RWPE2 (cell line): ENCODE measurements around the gene ZBTB7B.
A peak's percentile ranks its signal among the peaks of the same experiment; 100 is the strongest.

ENCODE experiments used
- ATAC-seq: fragments of 200-7000 bp; cut with Tn5 transposase; 3 replicates; pipeline ENCODE4 v1.9.1; 2021; ENCODE audit warnings: low read depth
- DNase-seq: peaks from one replicate; pipeline ENCODE4 v3.0.0-alpha.2; 2020; ENCODE audit warnings: low spot score
- H3K27ac ChIP-seq: fragments of 450-650 bp; 2 replicates; pipeline ENCODE4 v1.5.1; 2017; ENCODE audit warnings: mild to moderate bottlenecking; ENCODE audit not compliant: poor library complexity, severe bottlenecking
- H3K27me3 ChIP-seq: fragments of 250-450 bp; sonication (Bioruptor Pico); 2 replicates; pipeline ENCODE4 v1.5.1; 2021; ENCODE audit warnings: mild to moderate bottlenecking, moderate library complexity; ENCODE audit not compliant: insufficient read depth, poor library complexity, severe bottlenecking
- H3K36me3 ChIP-seq: fragments of 250-450 bp; sonication (Bioruptor Pico); 2 replicates; pipeline ENCODE4 v1.5.1; 2020; ENCODE audit warnings: low read depth, mild to moderate bottlenecking, moderate library complexity
- H3K4me1 ChIP-seq: fragments of 250-450 bp; sonication (Bioruptor Pico); 2 replicates; pipeline ENCODE4 v1.5.1; 2021; ENCODE audit warnings: mild to moderate bottlenecking, moderate library complexity; ENCODE audit not compliant: insufficient read depth, poor library complexity, severe bottlenecking
- H3K4me3 ChIP-seq: fragments of 250-450 bp; sonication (Bioruptor Pico); 2 replicates; pipeline ENCODE4 v1.5.1; 2021; ENCODE audit warnings: mild to moderate bottlenecking, moderate library complexity; ENCODE audit not compliant: severe bottlenecking
- H3K9me3 ChIP-seq: fragments of 250-450 bp; sonication (Bioruptor Pico); 2 replicates; pipeline ENCODE4 v1.5.1; 2021; ENCODE audit warnings: mild to moderate bottlenecking, moderate library complexity; ENCODE audit not compliant: severe bottlenecking
- TF ChIP-seq, protein P1 (sequence below): fragments of 450-650 bp; IDR thresholded peaks from one replicate; pipeline ENCODE4 v1.5.1; 2017; ENCODE audit warnings: mild to moderate bottlenecking, moderate library complexity; ENCODE audit not compliant: poor library complexity, severe bottlenecking

Gene ZBTB7B

DNA sequence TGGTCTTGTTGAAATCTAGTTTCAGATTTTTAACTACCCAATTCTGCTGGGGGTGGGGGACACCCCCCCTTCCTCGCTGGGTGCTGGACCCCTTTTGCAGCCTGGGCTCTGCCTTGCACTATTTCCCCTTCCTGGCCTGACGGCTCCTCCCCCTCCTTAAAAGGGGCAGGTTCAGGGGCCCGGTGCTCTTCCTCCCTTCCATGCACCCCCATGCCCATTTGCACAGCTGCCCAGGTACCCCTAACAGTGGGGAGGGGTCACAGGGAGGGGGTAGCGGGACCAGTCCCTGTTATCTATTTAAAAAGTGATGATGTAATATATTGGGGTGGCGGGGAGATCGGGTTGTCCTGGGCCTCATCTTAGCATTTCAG lies 15.3 kb downstream of the ZBTB7B start:
- H3K36me3 ChIP-seq, result peaks cover 26% of the 10 kb centered on the region
- peaks cover 22% of the 10 kb centered on the region for H3K4me1 ChIP-seq
- TF ChIP-seq, protein P1, sequence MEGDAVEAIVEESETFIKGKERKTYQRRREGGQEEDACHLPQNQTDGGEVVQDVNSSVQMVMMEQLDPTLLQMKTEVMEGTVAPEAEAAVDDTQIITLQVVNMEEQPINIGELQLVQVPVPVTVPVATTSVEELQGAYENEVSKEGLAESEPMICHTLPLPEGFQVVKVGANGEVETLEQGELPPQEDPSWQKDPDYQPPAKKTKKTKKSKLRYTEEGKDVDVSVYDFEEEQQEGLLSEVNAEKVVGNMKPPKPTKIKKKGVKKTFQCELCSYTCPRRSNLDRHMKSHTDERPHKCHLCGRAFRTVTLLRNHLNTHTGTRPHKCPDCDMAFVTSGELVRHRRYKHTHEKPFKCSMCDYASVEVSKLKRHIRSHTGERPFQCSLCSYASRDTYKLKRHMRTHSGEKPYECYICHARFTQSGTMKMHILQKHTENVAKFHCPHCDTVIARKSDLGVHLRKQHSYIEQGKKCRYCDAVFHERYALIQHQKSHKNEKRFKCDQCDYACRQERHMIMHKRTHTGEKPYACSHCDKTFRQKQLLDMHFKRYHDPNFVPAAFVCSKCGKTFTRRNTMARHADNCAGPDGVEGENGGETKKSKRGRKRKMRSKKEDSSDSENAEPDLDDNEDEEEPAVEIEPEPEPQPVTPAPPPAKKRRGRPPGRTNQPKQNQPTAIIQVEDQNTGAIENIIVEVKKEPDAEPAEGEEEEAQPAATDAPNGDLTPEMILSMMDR, result no peak
- H3K9me3 ChIP-seq, result no peaks in the 10 kb centered on the region
- DNase-seq (no peak), ATAC-seq (no peak)
- H3K27ac ChIP-seq, result peak overlapping the region; percentile 92
- no peaks in the 10 kb centered on the region for H3K27me3 ChIP-seq
- H3K4me3 ChIP-seq, result no peak overlapping the region

DNA sequence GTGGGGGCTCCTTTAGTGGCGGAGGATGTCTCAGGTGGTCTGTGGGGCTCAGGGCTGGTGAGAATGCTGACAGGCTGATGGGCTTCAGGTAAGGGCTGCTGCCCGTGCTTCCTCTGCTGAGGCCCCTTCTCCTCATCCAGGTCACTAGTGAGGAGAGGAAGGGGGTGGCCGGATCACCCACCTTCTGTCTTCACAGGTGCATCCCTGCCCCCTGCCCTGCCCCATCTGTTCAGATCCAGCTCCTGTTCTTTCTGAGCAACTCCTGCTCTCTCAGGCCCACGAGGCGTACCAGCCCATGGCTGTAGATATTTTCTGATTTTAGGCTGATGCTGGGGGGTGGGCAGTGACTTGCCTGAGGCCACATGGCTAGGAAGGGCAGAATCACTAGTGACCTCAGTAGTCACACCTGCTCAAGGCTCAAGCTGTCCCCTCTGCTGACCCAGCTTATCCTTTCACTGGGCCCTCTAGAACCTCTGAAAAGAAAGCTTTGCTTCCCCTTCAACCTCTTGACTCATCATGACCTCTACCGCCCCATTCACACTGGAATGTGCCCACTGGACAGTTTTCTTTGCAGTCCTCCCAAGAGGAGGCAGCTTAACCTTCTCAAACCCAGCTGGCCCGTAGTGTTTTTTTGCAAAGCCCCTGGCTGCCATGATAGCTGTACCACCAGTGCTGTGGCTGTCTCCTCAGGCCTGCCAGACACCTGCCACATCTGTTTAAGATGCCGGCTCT lies 16.2 kb downstream of the ZBTB7B start:
- Histone ChIP-seq H3K27ac (peak overlapping the region; percentile 92), H3K4me1 (peaks cover 25% of the 10 kb centered on the region), H3K4me3 (no peak overlapping the region), H3K27me3 (no peaks in the 10 kb centered on the region), H3K36me3 (peaks cover 26% of the 10 kb centered on the region), H3K9me3 (no peaks in the 10 kb centered on the region)
- DNase-seq, result peak; percentile 34
- TF ChIP-seq, protein P1, result no peak
- no peak for ATAC-seq

DNA sequence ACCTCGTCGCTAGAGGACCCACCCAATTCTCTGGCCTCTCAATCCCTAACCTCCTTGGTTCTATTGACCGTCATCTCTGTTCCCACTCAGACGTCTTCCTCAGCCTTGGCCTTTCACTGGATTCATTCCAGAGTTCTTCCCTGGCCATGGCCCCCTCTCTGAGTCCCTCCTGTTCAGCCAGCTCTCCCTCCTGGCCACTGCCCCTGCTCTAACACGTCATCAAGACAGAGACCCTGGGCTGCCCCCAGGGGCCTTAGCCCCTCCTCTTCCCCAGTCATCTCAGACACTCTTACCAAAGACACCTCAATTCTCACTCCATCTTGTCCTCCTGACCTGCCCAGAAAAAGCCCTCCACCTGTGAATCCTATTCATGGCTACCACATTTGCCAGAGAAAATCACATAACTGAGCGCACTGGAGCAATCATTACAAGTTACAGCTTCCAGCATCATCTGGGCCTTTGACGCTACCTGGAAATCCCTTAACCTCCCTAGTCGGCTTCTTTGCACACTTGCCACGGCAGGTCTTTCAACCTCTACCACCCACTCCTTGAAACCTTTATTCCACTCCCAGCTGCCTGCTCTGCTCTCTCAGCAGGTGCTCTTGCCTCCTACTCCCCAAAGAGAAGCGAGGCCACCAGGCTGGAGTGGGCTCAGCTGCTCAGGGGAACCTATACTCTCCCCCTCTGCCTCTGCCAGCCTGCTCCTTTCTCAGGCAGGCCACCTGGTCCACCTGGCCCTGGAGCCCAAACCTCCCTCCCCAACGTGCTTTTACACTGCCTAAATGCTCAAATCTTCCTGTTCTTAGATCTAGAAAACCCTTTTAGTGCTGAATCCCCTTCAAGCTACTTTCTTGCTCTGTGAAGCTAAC lies 17.0 kb downstream of the ZBTB7B start:
- Histone ChIP-seq H3K27me3 (no peaks in the 10 kb centered on the region), H3K4me3 (no peak overlapping the region), H3K4me1 (peaks cover 25% of the 10 kb centered on the region), H3K9me3 (no peaks in the 10 kb centered on the region), H3K36me3 (peaks cover 18% of the 10 kb centered on the region), H3K27ac (peak overlapping the region; percentile 92)
- TF ChIP-seq, protein P1, result no peak
- no peak for ATAC-seq
- DNase-seq, result peak; percentile 40

DNA sequence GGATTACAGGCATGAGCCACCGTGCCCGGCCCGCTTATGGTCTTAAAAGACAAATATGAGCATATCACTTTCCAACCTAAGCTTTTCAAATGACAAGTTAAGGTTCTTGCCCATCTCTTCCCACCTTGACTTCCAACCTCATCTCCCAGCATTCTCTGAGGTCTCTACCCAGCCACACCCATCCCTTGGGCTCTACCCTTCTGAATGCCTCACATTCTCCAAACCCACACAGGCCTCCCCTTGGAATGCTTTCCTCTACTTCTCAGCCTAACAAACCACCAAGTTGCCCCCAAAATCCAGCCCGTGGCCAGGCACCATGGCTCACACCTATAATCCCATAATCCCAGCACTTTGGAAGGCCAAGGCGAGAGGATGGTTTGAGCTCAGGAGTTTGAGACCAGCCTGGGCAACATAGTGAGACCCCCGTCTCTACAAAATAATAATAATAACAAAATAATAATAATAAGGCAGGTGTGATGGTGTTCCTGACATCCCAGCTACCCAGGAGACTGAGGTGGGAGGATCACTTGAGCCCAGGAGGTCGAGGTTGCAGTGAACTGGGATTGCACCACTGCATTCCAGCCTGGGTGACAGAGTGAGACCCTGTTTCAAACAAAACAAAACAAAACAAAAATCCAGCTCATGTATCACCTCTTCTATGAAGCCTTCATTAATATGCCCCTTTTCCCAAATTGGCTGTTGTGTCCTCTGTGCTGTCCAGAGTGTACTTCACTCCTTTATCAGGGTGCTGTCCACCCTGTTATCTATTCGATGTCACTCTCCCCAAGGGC lies 19.7 kb downstream of the ZBTB7B start:
- TF ChIP-seq, protein P1, result no peak
- H3K9me3 ChIP-seq, result no peaks in the 10 kb centered on the region
- no peak overlapping the region for H3K4me3 ChIP-seq
- H3K27ac ChIP-seq, result peak overlapping the region; percentile 46
- DNase-seq (no peak), ATAC-seq (no peak)
- no peaks in the 10 kb centered on the region for H3K27me3 ChIP-seq
- peaks cover 27% of the 10 kb centered on the region for H3K4me1 ChIP-seq
- peaks cover 9% of the 10 kb centered on the region for H3K36me3 ChIP-seq
